Liver (tissue), 9 donors: ENCODE results near the gene AKR1C8. TPM values are rescaled to one million over a fixed set of nuclear protein-coding genes. Genes with fewer than 3 reads are reported as not detected.

Experiments
- DNase-seq: peaks from one replicate; pipeline ENCODE4 v3.0.0-alpha.2; 2017; ENCODE audit warnings: low spot score
- H3K27ac ChIP-seq, 2 donors: one replicate each; pipeline ENCODE4 v1.7.0; 2013; ENCODE audit warnings: inconsistent platforms in 2 of 2, low read length in 2 of 2, control low read depth in 1 of 2, low read depth in 1 of 2, mild to moderate bottlenecking in 1 of 2
- H3K27me3 ChIP-seq, 4 donors: one replicate each; pipeline versions ENCODE4 v1.6.1 to v1.7.0; 2013; ENCODE audit warnings: low read length in 3 of 4, inconsistent platforms in 1 of 4, mild to moderate bottlenecking in 1 of 4, moderate library complexity in 1 of 4; ENCODE audit not compliant: control insufficient read depth in 4 of 4, insufficient read depth in 4 of 4
- H3K36me3 ChIP-seq, 4 donors: one replicate each; pipeline versions ENCODE4 v1.6.1 to v1.7.0; 2013; ENCODE audit warnings: low read length in 3 of 4, mild to moderate bottlenecking in 3 of 4, low read depth in 1 of 4, moderate library complexity in 1 of 4; ENCODE audit not compliant: control insufficient read depth in 4 of 4, insufficient read depth in 3 of 4
- H3K4me1 ChIP-seq, 4 donors: one replicate each; pipeline versions ENCODE4 v1.6.1 to v1.7.0; 2013; ENCODE audit warnings: low read length in 3 of 4, mild to moderate bottlenecking in 3 of 4, moderate library complexity in 1 of 4; ENCODE audit not compliant: control insufficient read depth in 4 of 4, insufficient read depth in 4 of 4
- H3K4me3 ChIP-seq, 3 donors: one replicate each; pipeline versions ENCODE4 v1.6.1 to v1.7.0; 2013; ENCODE audit warnings: low read length in 3 of 3, control low read depth in 1 of 3, low read depth in 1 of 3, mild to moderate bottlenecking in 1 of 3
- H3K9ac ChIP-seq, 2 donors: one replicate each; pipeline ENCODE4 v1.7.0; 2013; ENCODE audit warnings: low read length in 2 of 2, mild to moderate bottlenecking in 2 of 2, moderate library complexity in 2 of 2, control low read depth in 1 of 2, low read depth in 1 of 2
- H3K9me3 ChIP-seq, 4 donors: one replicate each; pipeline versions ENCODE4 v1.6.1 to v1.7.0; 2013; ENCODE audit warnings: low read length in 3 of 4; ENCODE audit not compliant: control insufficient read depth in 4 of 4
- EGR1 ChIP-seq, 2 donors: IDR thresholded peaks; 2 replicates each; pipeline ENCODE4 v1.6.1; 2016 to 2018; ENCODE audit warnings: antibody characterized with exemption in 2 of 2, low read depth in 2 of 2
- FOXA1 ChIP-seq: IDR thresholded peaks from 2 replicates; pipeline ENCODE4 v1.6.1; 2016; ENCODE audit warnings: antibody characterized with exemption
- FOXA2 ChIP-seq: IDR thresholded peaks from 2 replicates; pipeline ENCODE4 v1.6.1; 2016; ENCODE audit warnings: antibody characterized with exemption
- GABPA ChIP-seq, 2 donors: IDR thresholded peaks in 1 of 2; conservative IDR thresholded peaks in 1 of 2; 2 replicates each; pipeline ENCODE4 v1.6.1; 2016; ENCODE audit warnings: antibody characterized with exemption in 2 of 2, mild to moderate bottlenecking in 1 of 2, moderate library complexity in 1 of 2
- HNF4A ChIP-seq, 2 donors: conservative IDR thresholded peaks; 2 replicates each; pipeline ENCODE4 v1.6.1; 2016; ENCODE audit warnings: antibody characterized with exemption in 2 of 2, mild to moderate bottlenecking in 2 of 2
- HNF4G ChIP-seq: IDR thresholded peaks from 2 replicates; pipeline ENCODE4 v1.6.1; 2016; ENCODE audit warnings: antibody characterized with exemption
- JUND ChIP-seq, 2 donors: IDR thresholded peaks; 2 replicates each; pipeline ENCODE4 v1.6.1; 2016; ENCODE audit warnings: antibody characterized with exemption in 2 of 2
- NR2F2 ChIP-seq: IDR thresholded peaks from 2 replicates; pipeline ENCODE4 v1.6.1; 2016; ENCODE audit warnings: antibody characterized with exemption
- RAD21 ChIP-seq, 2 donors: IDR thresholded peaks; 2 replicates each; pipeline ENCODE4 v1.6.1; 2016; ENCODE audit warnings: antibody characterized with exemption in 2 of 2, mild to moderate bottlenecking in 2 of 2
- RXRA ChIP-seq, 2 donors: IDR thresholded peaks; 2 replicates each; pipeline ENCODE4 v1.6.1; 2017 to 2018; ENCODE audit warnings: antibody characterized with exemption in 2 of 2, mild to moderate bottlenecking in 1 of 2
- SP1 ChIP-seq: IDR thresholded peaks from 2 replicates; pipeline ENCODE4 v1.6.1; 2018; ENCODE audit warnings: antibody characterized with exemption, mild to moderate bottlenecking
- TAF1 ChIP-seq: conservative IDR thresholded peaks from 2 replicates; pipeline ENCODE4 v1.6.1; 2016; ENCODE audit warnings: antibody characterized with exemption, mild to moderate bottlenecking
- YY1 ChIP-seq: IDR thresholded peaks from 2 replicates; pipeline ENCODE4 v1.6.1; 2016; ENCODE audit warnings: antibody characterized with exemption, mild to moderate bottlenecking
- WGBS: extraction: QIAGEN DNeasy Blood & Tissue Kit; methylation state at CpG from one replicate; pipeline ENCODE4 v1.1.7; 2013; 5-methylcytosine and 5-hydroxymethylcytosine counted together
- polyA plus RNA-seq, 2 donors: library from polyadenylated mRNA; stranded (reverse) in 1 of 2; unstranded in 1 of 2; fragments of 200-250 nt in 1 of 2; fragments of >200 nt in 1 of 2; fragmentation: Nextera tagmentation in 1 of 2; extraction: Ambion mirVana in 1 of 2; gene quantifications; one replicate each; pipeline versions ENCODE4 v1.2.1 to v1.2.3, GENCODE V29; 2013 to 2015
- total RNA-seq, 2 donors: library from RNA; depleted of rRNA; stranded (reverse); fragments of >200 nt; gene quantifications; one replicate each; pipeline ENCODE4 v1.2.3, GENCODE V29; 2014
- TF ChIP-seq, protein P1 (sequence below): IDR thresholded peaks from 2 replicates; pipeline ENCODE4 v1.6.1; 2016; ENCODE audit warnings: antibody characterized with exemption
- TF ChIP-seq, protein P2 (sequence below): IDR thresholded peaks from 2 replicates; pipeline ENCODE4 v1.6.1; 2016; ENCODE audit warnings: antibody characterized with exemption
- TF ChIP-seq, protein P3 (sequence below): fragments of 150-350 bp; IDR thresholded peaks from 2 replicates; pipeline ENCODE4 v1.5.1; 2017; ENCODE audit warnings: improper control_type of control experiment, low read depth, low read length; ENCODE audit not compliant: missing input control
- TF ChIP-seq, protein P4 (sequence below): IDR thresholded peaks from 2 replicates; pipeline ENCODE4 v1.6.1; 2016; ENCODE audit warnings: antibody characterized with exemption
- donor health status: healthy.
- donor health status: healthy.
- donor health status: healthy.
- donor health status: healthy.
- donor health status: healthy.

Gene AKR1C8
- total and polyA plus RNA-seq, 4 donors = 2.5 to 28.5 (median 19.2) TPM; not detected in 1

DNA sequence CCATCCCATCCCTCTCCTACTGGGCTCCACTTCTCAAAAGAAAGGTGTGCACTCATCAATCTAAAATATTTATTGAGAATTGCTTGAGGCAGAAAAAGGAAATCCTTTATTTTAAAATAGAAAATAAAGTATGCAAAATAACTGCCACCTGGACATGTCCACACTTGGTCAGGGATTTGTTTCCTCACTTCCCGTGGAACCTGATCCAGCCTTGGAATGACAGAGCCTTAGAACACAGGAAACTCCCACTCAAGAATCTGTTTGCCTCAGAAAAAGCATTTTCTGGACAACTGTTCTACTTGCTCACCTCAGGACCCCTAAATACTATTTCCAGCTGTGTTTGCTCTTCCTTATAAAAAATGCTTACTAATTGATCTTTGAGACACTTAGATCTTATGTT lies 29.0 kb downstream of the AKR1C8 start (continued):
- TF ChIP-seq JUND (IDR thresholded peaks at IDR 0.05) = no peak
- no peak for TF ChIP-seq RXRA (IDR thresholded peaks at IDR 0.05)
- TF ChIP-seq, protein P1, sequence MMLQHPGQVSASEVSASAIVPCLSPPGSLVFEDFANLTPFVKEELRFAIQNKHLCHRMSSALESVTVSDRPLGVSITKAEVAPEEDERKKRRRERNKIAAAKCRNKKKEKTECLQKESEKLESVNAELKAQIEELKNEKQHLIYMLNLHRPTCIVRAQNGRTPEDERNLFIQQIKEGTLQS = no peak
- TF ChIP-seq, protein P2, sequence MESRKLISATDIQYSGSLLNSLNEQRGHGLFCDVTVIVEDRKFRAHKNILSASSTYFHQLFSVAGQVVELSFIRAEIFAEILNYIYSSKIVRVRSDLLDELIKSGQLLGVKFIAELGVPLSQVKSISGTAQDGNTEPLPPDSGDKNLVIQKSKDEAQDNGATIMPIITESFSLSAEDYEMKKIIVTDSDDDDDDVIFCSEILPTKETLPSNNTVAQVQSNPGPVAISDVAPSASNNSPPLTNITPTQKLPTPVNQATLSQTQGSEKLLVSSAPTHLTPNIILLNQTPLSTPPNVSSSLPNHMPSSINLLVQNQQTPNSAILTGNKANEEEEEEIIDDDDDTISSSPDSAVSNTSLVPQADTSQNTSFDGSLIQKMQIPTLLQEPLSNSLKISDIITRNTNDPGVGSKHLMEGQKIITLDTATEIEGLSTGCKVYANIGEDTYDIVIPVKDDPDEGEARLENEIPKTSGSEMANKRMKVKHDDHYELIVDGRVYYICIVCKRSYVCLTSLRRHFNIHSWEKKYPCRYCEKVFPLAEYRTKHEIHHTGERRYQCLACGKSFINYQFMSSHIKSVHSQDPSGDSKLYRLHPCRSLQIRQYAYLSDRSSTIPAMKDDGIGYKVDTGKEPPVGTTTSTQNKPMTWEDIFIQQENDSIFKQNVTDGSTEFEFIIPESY = no peak

DNA sequence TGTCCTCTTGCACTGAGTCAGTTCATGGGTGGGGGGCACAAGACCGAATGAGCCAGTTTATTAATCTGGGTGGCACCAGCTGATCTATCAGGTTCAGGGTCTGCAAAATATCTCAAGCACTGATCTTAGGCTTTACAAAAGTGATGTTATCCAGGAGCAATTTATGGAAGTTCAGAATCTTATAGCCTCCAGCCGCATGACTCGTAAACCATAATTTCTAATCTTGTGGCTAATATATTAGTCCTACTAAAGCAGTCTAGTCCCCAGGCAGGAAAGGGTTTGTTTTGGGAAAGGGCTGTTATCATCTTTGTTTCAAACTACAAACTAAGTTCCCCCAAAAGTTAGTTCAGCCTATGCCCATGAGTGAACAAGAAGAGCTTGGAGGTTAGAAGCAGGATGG lies 33.9 kb downstream of the AKR1C8 start:
- Histone ChIP-seq H3K27ac (no peak overlapping the region), H3K36me3 (peaks cover 6 to 35% (median 27%) of the 10 kb centered on the region in 4 donors), H3K9me3 (peaks cover 0 to 5% (median 0%) of the 10 kb centered on the region in 4 donors), H3K27me3 (no peaks in the 10 kb centered on the region), H3K4me3 (no peak overlapping the region), H3K4me1 (peaks cover 7 to 27% (median 26%) of the 10 kb centered on the region in 4 donors), H3K9ac (no peak overlapping the region)
- no peak for DNase-seq
- WGBS = 98% methylated on average over 3 of the region's 3 CpGs
- TF ChIP-seq RXRA (IDR thresholded peaks at IDR 0.05) (no peak), FOXA2 (no peak)
- TF ChIP-seq, protein P1 = no peak

DNA sequence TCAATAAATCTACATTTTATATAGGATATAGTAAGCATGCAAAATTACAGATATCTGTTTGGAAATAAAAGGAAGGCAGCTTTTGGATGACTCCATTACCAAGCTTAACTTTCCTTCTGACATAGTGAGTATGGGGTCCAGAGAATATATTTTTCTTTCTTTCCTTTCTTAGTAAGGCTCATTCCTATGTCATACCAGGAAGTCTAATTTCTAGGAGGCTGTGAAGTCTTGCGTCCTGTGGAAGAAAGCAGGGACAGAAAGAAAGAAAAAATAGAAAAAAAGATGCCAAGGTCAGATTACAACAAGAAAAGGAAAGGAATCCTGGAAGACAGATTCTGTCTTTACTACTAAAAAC lies 36.3 kb downstream of the AKR1C8 start:
- no peak for DNase-seq
- 63% methylated on average over 1 of the region's 1 CpG for WGBS
- Histone ChIP-seq H3K9me3 (peaks cover 0 to 5% (median 0%) of the 10 kb centered on the region in 4 donors), H3K9ac (peak overlapping the region in 1 of 2 donors; percentile 49), H3K4me1 (peaks cover 7 to 27% (median 26%) of the 10 kb centered on the region in 4 donors), H3K36me3 (peaks cover 2 to 16% (median 10%) of the 10 kb centered on the region in 4 donors), H3K27me3 (no peaks in the 10 kb centered on the region), H3K4me3 (no peak overlapping the region), H3K27ac (peak overlapping the region in 1 of 2 donors; percentile 91)
- TF ChIP-seq, protein P1 = no peak
- TF ChIP-seq FOXA1 = no peak
- TF ChIP-seq RXRA (IDR thresholded peaks at IDR 0.05) = no peak
- TF ChIP-seq RAD21 (IDR thresholded peaks at IDR 0.05) = no peak
- TF ChIP-seq SP1 = no peak
- no peak for TF ChIP-seq NR2F2
- TF ChIP-seq YY1 = peak; percentile 3
- TF ChIP-seq JUND (IDR thresholded peaks at IDR 0.05) = peak in 1 of 2 donors; percentile 1
- TF ChIP-seq GABPA (IDR thresholded peaks at IDR 0.05 in 1 of 2, conservative IDR thresholded peaks at IDR 0.05 in 1 of 2) = no peak
- TF ChIP-seq, protein P3, sequence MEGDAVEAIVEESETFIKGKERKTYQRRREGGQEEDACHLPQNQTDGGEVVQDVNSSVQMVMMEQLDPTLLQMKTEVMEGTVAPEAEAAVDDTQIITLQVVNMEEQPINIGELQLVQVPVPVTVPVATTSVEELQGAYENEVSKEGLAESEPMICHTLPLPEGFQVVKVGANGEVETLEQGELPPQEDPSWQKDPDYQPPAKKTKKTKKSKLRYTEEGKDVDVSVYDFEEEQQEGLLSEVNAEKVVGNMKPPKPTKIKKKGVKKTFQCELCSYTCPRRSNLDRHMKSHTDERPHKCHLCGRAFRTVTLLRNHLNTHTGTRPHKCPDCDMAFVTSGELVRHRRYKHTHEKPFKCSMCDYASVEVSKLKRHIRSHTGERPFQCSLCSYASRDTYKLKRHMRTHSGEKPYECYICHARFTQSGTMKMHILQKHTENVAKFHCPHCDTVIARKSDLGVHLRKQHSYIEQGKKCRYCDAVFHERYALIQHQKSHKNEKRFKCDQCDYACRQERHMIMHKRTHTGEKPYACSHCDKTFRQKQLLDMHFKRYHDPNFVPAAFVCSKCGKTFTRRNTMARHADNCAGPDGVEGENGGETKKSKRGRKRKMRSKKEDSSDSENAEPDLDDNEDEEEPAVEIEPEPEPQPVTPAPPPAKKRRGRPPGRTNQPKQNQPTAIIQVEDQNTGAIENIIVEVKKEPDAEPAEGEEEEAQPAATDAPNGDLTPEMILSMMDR = no peak
- TF ChIP-seq FOXA2 = no peak
- no peak for TF ChIP-seq TAF1
- TF ChIP-seq, protein P2 = peak; percentile 7
- no peak for TF ChIP-seq HNF4G
- TF ChIP-seq EGR1 (IDR thresholded peaks at IDR 0.05; ENCODE audit: low read depth in 2 of 2) = no peak
- no peak for TF ChIP-seq HNF4A (conservative IDR thresholded peaks at IDR 0.05)
- TF ChIP-seq, protein P4, sequence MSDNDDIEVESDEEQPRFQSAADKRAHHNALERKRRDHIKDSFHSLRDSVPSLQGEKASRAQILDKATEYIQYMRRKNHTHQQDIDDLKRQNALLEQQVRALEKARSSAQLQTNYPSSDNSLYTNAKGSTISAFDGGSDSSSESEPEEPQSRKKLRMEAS = no peak
